K562 (cell line): ENCODE results near the gene FIGLA. TPM values are rescaled to one million over a fixed set of nuclear protein-coding genes. Genes with fewer than 3 reads are reported as not detected.
A peak's percentile ranks its signal among the peaks of the same experiment; 100 is the strongest.

Source experiments
- ATAC-seq: fragments of 200-7000 bp; cut with Tn5 transposase; 3 replicates; pipeline ENCODE4 v1.9.1; 2020; ENCODE audit warnings: moderate library complexity
- BruUV-seq: library from RNA; stranded (reverse); fragments of 400-500 nt; replicated peaks from 2 replicates; lab custom pipeline; 2021; lab: Mats Ljungman, UMichigan
- CTCF ChIA-PET: fragments of 300-600 bp; formaldehyde crosslinking; extraction: SDS; loops from one replicate; lab custom pipeline; 2021; ENCODE audit warnings: low intra/inter-chr PET ratio; lab: Yijun Ruan, JAX
- POLR2A ChIA-PET: fragments of 300-600, 350-650 bp; sonication (Branson Sonifier 250); formaldehyde crosslinking; extraction: SDS; loops from one replicate; lab custom pipeline; 2021; ENCODE audit warnings: antibody characterized with exemption, inconsistent platforms; lab: Yijun Ruan, JAX
- DNase-seq, 4 experiments: peaks; one replicate each; pipeline versions ENCODE4 v3.0.0 to v3.0.0-alpha.2; 2011 to 2018; ENCODE audit warnings: low spot score in 3 of 4, mixed read lengths in 3 of 4; ENCODE audit errors: extremely low read depth in 1 of 4
- FAIRE-seq: peaks from 2 replicates; lab custom pipeline; 2011; peaks lifted over from hg19 to GRCh38; lab: Jason Lieb, UNC
- H2AFZ ChIP-seq: 2 replicates; pipeline ENCODE4 v1.6.0; 2011; ENCODE audit warnings: low read depth, low read length, control low read depth, inconsistent platforms
- H3K27ac ChIP-seq: fragments of 200-600 bp; 3 replicates; pipeline ENCODE4 v1.8.0; 2011; ENCODE audit warnings: low read depth, mild to moderate bottlenecking, control low read depth, inconsistent platforms, low read length, moderate library complexity, mixed read lengths; ENCODE audit errors: extremely low read depth
- H3K27me3 ChIP-seq, 2 experiments: fragments of 300-600 bp in 1 of 2; 2 replicates in 1 of 2; 3 replicates in 1 of 2; pipeline versions ENCODE4 v1.6.0 to v1.8.0; 2011; ENCODE audit warnings: inconsistent platforms in 2 of 2, low read length in 2 of 2, mild to moderate bottlenecking in 1 of 2, mixed read lengths in 1 of 2, moderate library complexity in 1 of 2; ENCODE audit not compliant: control insufficient read depth in 2 of 2, insufficient read depth in 2 of 2
- H3K36me3 ChIP-seq: fragments of 300-600 bp; 3 replicates; pipeline ENCODE4 v1.8.0; 2011; ENCODE audit warnings: mild to moderate bottlenecking, low read length, inconsistent platforms; ENCODE audit not compliant: control insufficient read depth, insufficient read depth
- H3K4me1 ChIP-seq, 2 experiments: fragments of 200-600 bp in 1 of 2; replicated peaks in 1 of 2; 2 replicates in 1 of 2; 3 replicates in 1 of 2; pipeline versions ENCODE4 v1.5.1 to v1.8.0; 2011; ENCODE audit warnings: inconsistent platforms in 2 of 2, low read length in 2 of 2, mild to moderate bottlenecking in 1 of 2, mixed read lengths in 1 of 2, moderate library complexity in 1 of 2; ENCODE audit not compliant: control insufficient read depth in 2 of 2, insufficient read depth in 2 of 2
- H3K4me2 ChIP-seq: 2 replicates; pipeline ENCODE4 v1.6.1; 2011; ENCODE audit warnings: low read length, control low read depth, inconsistent platforms, mixed read lengths; ENCODE audit not compliant: insufficient read depth
- H3K4me3 ChIP-seq: fragments of 200-600 bp; sonication (generic), shearing (Covaris generic); 2 replicates; pipeline ENCODE4 v1.5.1; 2016; ENCODE audit warnings: control low read depth, inconsistent platforms
- H3K79me2 ChIP-seq: fragments of 200-600 bp; 3 replicates; pipeline ENCODE4 v1.8.0; 2011; ENCODE audit warnings: low read length, inconsistent platforms; ENCODE audit not compliant: control insufficient read depth, insufficient read depth
- H3K9ac ChIP-seq, 2 experiments: 2 replicates each; pipeline versions ENCODE4 v1.6.0 to v1.6.1; 2011; ENCODE audit warnings: low read depth in 2 of 2, low read length in 2 of 2, control low read depth in 1 of 2, inconsistent platforms in 1 of 2, mild to moderate bottlenecking in 1 of 2, mixed read lengths in 1 of 2; ENCODE audit not compliant: insufficient read depth in 1 of 2
- H3K9me1 ChIP-seq: one replicate; pipeline ENCODE4 v1.6.0; 2011; ENCODE audit warnings: inconsistent platforms, mild to moderate bottlenecking, low read length, moderate library complexity; ENCODE audit not compliant: control insufficient read depth, insufficient read depth
- H3K9me3 ChIP-seq: replicated peaks from 2 replicates; pipeline ENCODE4 v1.5.1; 2011; ENCODE audit warnings: low read depth, low read length, inconsistent platforms; ENCODE audit not compliant: control insufficient read depth, insufficient read depth
- H4K20me1 ChIP-seq: replicated peaks from 2 replicates; pipeline ENCODE4 v1.6.1; 2011; ENCODE audit warnings: low read length, inconsistent platforms, mixed read lengths; ENCODE audit not compliant: control insufficient read depth, insufficient read depth
- CBFA2T2 ChIP-seq: fragments of 450-650 bp; conservative IDR thresholded peaks from 2 replicates; pipeline ENCODE4 v1.6.1; 2017; ENCODE audit warnings: mild to moderate bottlenecking
- ETV1 ChIP-seq: fragments of 450-650 bp; conservative IDR thresholded peaks from 2 replicates; pipeline ENCODE4 v1.6.1; 2016; ENCODE audit warnings: missing genetic modification characterization, control low read depth, low read depth, missing compliant biosample characterization
- FOXA3 ChIP-seq, 2 experiments: fragments of 450-650 bp in 1 of 2; sonication (generic) in 1 of 2; formaldehyde crosslinking; IDR thresholded peaks in 1 of 2; conservative IDR thresholded peaks in 1 of 2; 2 replicates each; pipeline versions ENCODE4 v1.4.0 to v1.8.0; 2020 to 2022; ENCODE audit warnings: mild to moderate bottlenecking in 2 of 2, missing genetic modification reagents in 1 of 2
- POLR3G ChIP-seq: IDR thresholded peaks from 2 replicates; pipeline ENCODE4 v1.6.1; 2011; ENCODE audit not compliant: insufficient read length, insufficient replicate concordance; ENCODE audit errors: extremely low read depth
- RFX1 ChIP-seq: fragments of 450-650 bp; IDR thresholded peaks from 2 replicates; pipeline ENCODE4 v1.6.1; 2016; ENCODE audit warnings: mild to moderate bottlenecking, moderate library complexity
- SLC30A9 ChIP-seq: fragments of 250-450 bp; sonication (Bioruptor Pico); IDR thresholded peaks from 2 replicates; pipeline ENCODE4 v1.8.0; 2022; ENCODE audit warnings: mild to moderate bottlenecking, moderate library complexity
- TFAM ChIP-seq: fragments of 250-450 bp; sonication (Bioruptor Pico); conservative IDR thresholded peaks from 2 replicates; pipeline ENCODE4 v1.5.0; 2021; ENCODE audit warnings: mild to moderate bottlenecking, moderate library complexity
- TFE3 ChIP-seq: fragments of 450-650 bp; formaldehyde crosslinking; IDR thresholded peaks from 2 replicates; pipeline ENCODE4 v1.4.0; 2020; ENCODE audit warnings: mild to moderate bottlenecking, mixed read lengths
- WGBS: fragments of 100-300 bp; shearing (Covaris generic); methylation state at CpG from one replicate; pipeline ENCODE4 v1.1.6; 2016; ENCODE audit warnings: low coverage, mixed read lengths; ENCODE audit not compliant: insufficient coverage; ENCODE audit errors: missing lambda C conversion rate; 5-methylcytosine and 5-hydroxymethylcytosine counted together
- in situ Hi-C: fragments of 300-500 bp; cut with MboI; formaldehyde crosslinking; loops from 4 replicates; pipeline ENCODE4 v1.15.0; 2018; ENCODE audit warnings: inconsistent platforms, mixed read lengths
- intact Hi-C: fragments of 100-400 bp; cut with micrococcal nuclease; formaldehyde crosslinking; loops from 2 replicates; pipeline ENCODE4 v1.14.2; 2022
- polyA plus RNA-seq, 8 experiments: library from polyadenylated mRNA; depleted of rRNA in 4 of 8; stranded (reverse) in 5 of 8; unstranded in 3 of 8; fragments of >200 nt; fragmentation: Nextera tagmentation in 2 of 8; fragmentation: Illumina TruSeq in 1 of 8; extraction: Ambion mirVana in 2 of 8; extraction: Trizol in 1 of 8; gene quantifications; 2 replicates each; pipeline versions ENCODE4 v1.2.1 to v1.2.3, GENCODE V29; 2011 to 2014; ENCODE audit warnings: inconsistent platforms in 1 of 8, missing spikeins in 1 of 8
- total RNA-seq, 7 experiments: library from RNA; depleted of rRNA in 6 of 7; stranded (reverse); fragments of >200 nt in 6 of 7; fragmentation: Illumina TruSeq in 2 of 7; extraction: Trizol in 2 of 7; gene quantifications; 2 replicates each; pipeline versions ENCODE4 v1.2.1 to v1.2.3, GENCODE V29; 2011 to 2021; ENCODE audit warnings: low replicate concordance in 1 of 7
- TF ChIP-seq, protein P1 (sequence below): fragments of 200-800 bp; sonication (Bioruptor generic); IDR thresholded peaks from 2 replicates; pipeline ENCODE4 v1.6.1; 2017; ENCODE audit warnings: missing genetic modification characterization, missing compliant biosample characterization

Gene FIGLA
- total and polyA plus RNA-seq, 9 of the 15 experiments (the other 6 are each of a cell fraction or from before 2014, with no cell fraction given): not detected

GRCh38 chr2:70777450-70777849, 13.0 kb downstream of the FIGLA start:
- no peak for ATAC-seq
- H4K20me1 ChIP-seq: no peaks in the 10 kb centered on the region
- in situ Hi-C loops (loop anchor here (25.0 kb wide), 1 partner anchor 465 kb away; the partner anchor contains the start of gene FAM136A), intact Hi-C loops (no loop called here)
- no peak overlapping the region for H3K27ac ChIP-seq
- H3K4me2 ChIP-seq: no peak overlapping the region; the same call in 1 of the 2 replicates
- ChIA-PET CTCF (interaction anchor here (0.7 kb wide), 1 partner anchor 188 kb away, joined by 3 read pairs; no protein-coding TSS in a partner anchor), POLR2A (no interaction called here)
- no peaks in the 10 kb centered on the region for H3K27me3 ChIP-seq
- 4% methylated on average over 2 of the region's 2 CpGs for WGBS
- no TSS peak for BruUV-seq
- 0 out of 2 replicates have a peak overlapping the region, but pooled peaks have one; percentile 17 for H2AFZ ChIP-seq
- H3K36me3 ChIP-seq: no peaks in the 10 kb centered on the region
- H3K4me3 ChIP-seq: no peak overlapping the region
- DNase-seq: peak in 1 of 4 experiments; percentile 21
- H3K9me1 ChIP-seq: no peaks in the 10 kb centered on the region
- FAIRE-seq: peak; percentile 54
- H3K79me2 ChIP-seq: no peaks in the 10 kb centered on the region
- no peaks in the 10 kb centered on the region for H3K9me3 ChIP-seq
- H3K9ac ChIP-seq: no peak overlapping the region
- H3K4me1 ChIP-seq: peaks cover 0 to 8% of the 10 kb centered on the region in 2 experiments; a peak in 3 of 5 replicates
- TF ChIP-seq TFE3 (CRISPR knock-in tag): no peak
- TF ChIP-seq CBFA2T2: no peak
- no peak for TF ChIP-seq POLR3G
- TF ChIP-seq SLC30A9: no peak
- TF ChIP-seq, protein P1, sequence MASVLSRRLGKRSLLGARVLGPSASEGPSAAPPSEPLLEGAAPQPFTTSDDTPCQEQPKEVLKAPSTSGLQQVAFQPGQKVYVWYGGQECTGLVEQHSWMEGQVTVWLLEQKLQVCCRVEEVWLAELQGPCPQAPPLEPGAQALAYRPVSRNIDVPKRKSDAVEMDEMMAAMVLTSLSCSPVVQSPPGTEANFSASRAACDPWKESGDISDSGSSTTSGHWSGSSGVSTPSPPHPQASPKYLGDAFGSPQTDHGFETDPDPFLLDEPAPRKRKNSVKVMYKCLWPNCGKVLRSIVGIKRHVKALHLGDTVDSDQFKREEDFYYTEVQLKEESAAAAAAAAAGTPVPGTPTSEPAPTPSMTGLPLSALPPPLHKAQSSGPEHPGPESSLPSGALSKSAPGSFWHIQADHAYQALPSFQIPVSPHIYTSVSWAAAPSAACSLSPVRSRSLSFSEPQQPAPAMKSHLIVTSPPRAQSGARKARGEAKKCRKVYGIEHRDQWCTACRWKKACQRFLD (CRISPR knock-in tag): no peak
- no peak for TF ChIP-seq FOXA3 (CRISPR knock-in tag; conservative IDR thresholded peaks at IDR 0.05 in 1 of 2, IDR thresholded peaks at IDR 0.05 in 1 of 2)
- TF ChIP-seq RFX1: no peak
- no peak for TF ChIP-seq ETV1 (tag)
- TF ChIP-seq TFAM (CRISPR knock-in tag): no peak
